ENCODE results near the gene CBR4. TPM values are rescaled to one million over a fixed set of nuclear protein-coding genes. Genes with fewer than 3 reads are reported as not detected.

CBR4 gene
- 10 to 100 TPM; 39.0 to 55.6 TPM for total RNA-seq
- polyA plus RNA-seq (2013, experiment 1 of 2) = 26.1 TPM
- 25.4 TPM for polyA plus RNA-seq (2013, experiment 2 of 2)
- long read RNA-seq, experiment 1, transcript CBR4-201 (5 exons, 3,443 nt) = major isoform, 11 of 34 reads
- long read RNA-seq, experiment 1, partial matches to known transcripts = 2 of 34 reads
- long read RNA-seq, experiment 1, other reads (novel, unspliced or antisense) = 21 of 34 reads
- long read RNA-seq, experiment 2, transcript CBR4-201 (5 exons, 3,443 nt) = major isoform, 41 of 80 reads
- long read RNA-seq, experiment 2, partial matches to known transcripts = 2 of 80 reads
- long read RNA-seq, experiment 2, other reads (novel, unspliced or antisense) = 35 of 80 reads
- long read RNA-seq, experiment 3, transcript CBR4-201 (5 exons, 3,443 nt) = major isoform, 29 of 84 reads
- long read RNA-seq, experiment 3, transcript CBR4-202 (4 exons, 1,602 nt) = minor isoform, 5 of 84 reads
- long read RNA-seq, experiment 3, partial matches to known transcripts = 5 of 84 reads
- long read RNA-seq, experiment 3, other reads (novel, unspliced or antisense) = 43 of 84 reads
- long read RNA-seq, experiment 4, transcript CBR4-202 (4 exons, 1,602 nt) = minor isoform, 11 of 48 reads
- long read RNA-seq, experiment 4, transcript CBR4-201 (5 exons, 3,443 nt) = major isoform, 20 of 48 reads
- long read RNA-seq, experiment 4, partial matches to known transcripts = 4 of 48 reads
- long read RNA-seq, experiment 4, other reads (novel, unspliced or antisense) = 13 of 48 reads

DNA sequence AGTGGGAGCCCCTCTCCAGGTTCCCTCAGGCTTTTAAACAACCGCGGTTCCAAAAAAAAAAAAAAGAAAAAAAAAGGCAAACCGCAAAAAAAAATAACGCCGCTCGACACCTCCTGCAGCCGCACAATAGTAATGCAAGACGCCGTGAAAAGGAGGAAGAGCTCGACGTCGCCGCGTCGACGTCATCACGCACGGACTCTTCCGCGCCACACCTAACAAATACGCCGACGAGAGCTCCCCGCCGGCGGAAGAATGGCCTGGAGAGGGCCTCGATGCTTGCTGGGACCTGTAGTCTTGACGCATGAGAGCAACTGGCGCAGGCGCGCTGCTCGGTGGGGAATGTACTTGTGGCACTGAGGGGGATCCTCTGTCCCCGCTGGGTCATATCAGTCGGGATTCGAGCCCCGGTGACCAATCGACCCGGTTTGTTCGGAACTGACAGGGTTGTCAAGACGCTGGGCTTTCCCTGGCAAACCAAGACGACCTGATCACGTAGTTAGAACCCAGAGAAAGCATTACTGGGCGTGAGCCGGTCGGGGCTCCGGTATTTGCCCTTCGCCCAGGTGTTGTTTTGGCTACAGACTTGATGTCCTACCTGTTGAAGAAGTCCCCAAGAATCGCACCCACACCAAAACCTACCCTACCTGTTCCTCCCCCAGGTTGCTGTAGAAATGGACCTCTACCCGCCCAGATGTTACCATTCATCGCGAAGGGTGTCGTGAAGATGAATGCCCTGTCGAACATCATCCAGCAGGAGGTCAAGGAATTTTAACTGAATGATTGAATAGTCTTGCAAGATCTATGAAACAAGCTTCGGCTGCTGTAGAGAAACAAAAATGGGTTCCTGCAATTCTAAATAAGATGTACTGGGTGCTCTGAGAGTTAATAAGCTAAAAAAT is at the start of gene CBR4:
TSS of gene CBR4 (minus strand) at position 131 of the 899 bp plus-strand sequence. CDS start 166 bp downstream, outside the sequence.
- Mint-ChIP-seq H3K4me3 (peak within 1 kb of the TSS; percentile 85), H3K36me3 (ENCODE audit: low read depth) (no peaks in the 10 kb centered on the region), H3K9me3 (no peaks in the 10 kb centered on the region), H3K27ac (peak within 1 kb of the TSS; percentile 97), H3K27me3 (ENCODE audit: insufficient read depth) (peaks cover 5% of the 10 kb centered on the region), H3K4me1 (peaks cover 48% of the 10 kb centered on the region)
- H3K27me3 ChIP-seq (ENCODE audit: control insufficient read depth, insufficient read depth, low read length, poor library complexity, severe bottlenecking) = no peaks in the 10 kb centered on the region
- peak; percentile 99 for DNase-seq
- no peaks in the 10 kb centered on the region for H3K36me3 ChIP-seq (ENCODE audit: control insufficient read depth, insufficient read depth, low read length)
- peak within 1 kb of the TSS; percentile 85 for H3K27ac ChIP-seq (ENCODE audit: low read depth, low read length)
- H3K9ac ChIP-seq (ENCODE audit: extremely low read depth, low read length, poor library complexity, severe bottlenecking) = peak within 1 kb of the TSS; percentile 92
- TF ChIP-seq, protein P1, sequence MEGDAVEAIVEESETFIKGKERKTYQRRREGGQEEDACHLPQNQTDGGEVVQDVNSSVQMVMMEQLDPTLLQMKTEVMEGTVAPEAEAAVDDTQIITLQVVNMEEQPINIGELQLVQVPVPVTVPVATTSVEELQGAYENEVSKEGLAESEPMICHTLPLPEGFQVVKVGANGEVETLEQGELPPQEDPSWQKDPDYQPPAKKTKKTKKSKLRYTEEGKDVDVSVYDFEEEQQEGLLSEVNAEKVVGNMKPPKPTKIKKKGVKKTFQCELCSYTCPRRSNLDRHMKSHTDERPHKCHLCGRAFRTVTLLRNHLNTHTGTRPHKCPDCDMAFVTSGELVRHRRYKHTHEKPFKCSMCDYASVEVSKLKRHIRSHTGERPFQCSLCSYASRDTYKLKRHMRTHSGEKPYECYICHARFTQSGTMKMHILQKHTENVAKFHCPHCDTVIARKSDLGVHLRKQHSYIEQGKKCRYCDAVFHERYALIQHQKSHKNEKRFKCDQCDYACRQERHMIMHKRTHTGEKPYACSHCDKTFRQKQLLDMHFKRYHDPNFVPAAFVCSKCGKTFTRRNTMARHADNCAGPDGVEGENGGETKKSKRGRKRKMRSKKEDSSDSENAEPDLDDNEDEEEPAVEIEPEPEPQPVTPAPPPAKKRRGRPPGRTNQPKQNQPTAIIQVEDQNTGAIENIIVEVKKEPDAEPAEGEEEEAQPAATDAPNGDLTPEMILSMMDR (conservative IDR thresholded peaks at IDR 0.05) = peak; percentile 66
- H3K4me1 ChIP-seq (ENCODE audit: control insufficient read depth, insufficient read depth, low read length) = peaks cover 7% of the 10 kb centered on the region
- no peaks in the 10 kb centered on the region for H3K9me3 ChIP-seq (ENCODE audit: control insufficient read depth, low read length)
- peak within 1 kb of the TSS; percentile 94 for H3K4me3 ChIP-seq (ENCODE audit: low read length)
- WGBS, 2 experiments (ENCODE audit: insufficient coverage in 1 of 2, insufficient read length in 1 of 2) = 2 to 4% methylated on average over 24 to 54 of the region's 54 CpGs

DNA sequence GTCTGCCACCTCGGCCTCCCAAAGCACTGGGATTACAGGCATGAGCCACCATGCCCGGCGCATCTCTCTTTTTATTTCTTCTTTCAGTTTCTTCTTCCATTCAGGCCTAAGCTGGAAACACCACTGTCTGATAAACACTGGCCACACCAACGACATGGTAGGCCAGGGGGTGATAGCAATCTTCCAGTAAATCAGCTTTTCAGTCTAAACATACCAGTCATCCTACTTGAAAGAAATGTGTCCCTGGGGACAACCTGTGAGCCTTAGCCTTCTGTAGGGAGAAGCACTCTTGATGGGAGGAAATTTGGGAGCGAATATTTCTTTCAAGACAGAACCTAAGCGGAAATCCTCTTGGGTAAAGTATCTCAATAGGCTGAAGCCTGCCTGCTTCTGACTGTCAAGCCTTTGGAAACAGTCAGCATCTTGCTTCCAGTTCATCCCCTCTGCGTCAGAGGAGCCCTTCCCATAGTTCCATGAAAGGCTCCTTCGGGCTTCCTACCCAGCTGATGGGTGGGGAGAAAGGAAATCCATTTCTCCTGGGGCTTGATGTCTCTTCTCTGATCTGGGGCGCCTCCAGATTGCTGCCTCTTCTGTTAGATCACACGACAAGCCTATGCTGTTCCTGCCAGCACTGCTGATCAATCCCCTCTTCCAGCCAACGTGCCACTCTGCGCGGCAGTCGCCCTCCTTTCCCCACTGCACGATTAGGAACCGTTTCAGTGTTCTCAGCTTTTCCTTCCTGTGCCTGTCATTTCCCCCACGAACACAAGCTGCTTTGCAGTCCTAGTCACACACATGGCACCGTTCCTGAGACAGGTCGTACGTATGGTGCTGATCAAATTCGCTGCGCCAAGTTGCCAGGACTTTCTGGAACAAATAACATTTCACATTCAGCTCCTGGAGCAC is 49.5 kb upstream of the CBR4 start:
- no peak overlapping the region for H3K4me3 ChIP-seq (ENCODE audit: low read length)
- H3K27ac ChIP-seq (ENCODE audit: low read depth, low read length) = no peak overlapping the region
- no peak for DNase-seq
- no peaks in the 10 kb centered on the region for H3K9me3 ChIP-seq (ENCODE audit: control insufficient read depth, low read length)
- TF ChIP-seq, protein P1 (conservative IDR thresholded peaks at IDR 0.05) = no peak
- no peaks in the 10 kb centered on the region for H3K9me3 Mint-ChIP-seq
- no peaks in the 10 kb centered on the region for H3K36me3 Mint-ChIP-seq (ENCODE audit: low read depth)
- no peaks in the 10 kb centered on the region for H3K27me3 ChIP-seq (ENCODE audit: control insufficient read depth, insufficient read depth, low read length, poor library complexity, severe bottlenecking)
- H3K4me3 Mint-ChIP-seq = no peak overlapping the region
- WGBS, 2 experiments (ENCODE audit: insufficient coverage in 1 of 2, insufficient read length in 1 of 2) = 94 to 95% methylated on average over 16 to 22 of the region's 22 CpGs
- no peaks in the 10 kb centered on the region for H3K36me3 ChIP-seq (ENCODE audit: control insufficient read depth, insufficient read depth, low read length)
- no peak overlapping the region for H3K27ac Mint-ChIP-seq
- no peaks in the 10 kb centered on the region for H3K27me3 Mint-ChIP-seq (ENCODE audit: insufficient read depth)
- no peak overlapping the region for H3K9ac ChIP-seq (ENCODE audit: extremely low read depth, low read length, poor library complexity, severe bottlenecking)
- H3K4me1 Mint-ChIP-seq = peaks cover 9% of the 10 kb centered on the region
- no peaks in the 10 kb centered on the region for H3K4me1 ChIP-seq (ENCODE audit: control insufficient read depth, insufficient read depth, low read length)

Data from endodermal cell (in vitro differentiated cells).